Vagina (tissue), 2 donors: ENCODE results near the gene LIF.
"Not testable (repeated sequence)": the region's sequence is repeated elsewhere in the genome, so short reads cannot be mapped to it uniquely, and the experiment has no call there.

Experiments
- POLR2A ChIP-seq, 2 donors: fragments of 450-650 bp; IDR thresholded peaks; one replicate each; pipeline ENCODE4 v1.6.1; 2017; ENCODE audit warnings: antibody characterized with exemption in 2 of 2, mild to moderate bottlenecking in 2 of 2, moderate library complexity in 2 of 2
- TF ChIP-seq, protein P1 (sequence below), 3 experiments: fragments of 450-650 bp in 2 of 3; fragments of 200-600 bp in 1 of 3; sonication (generic) in 1 of 3; IDR thresholded peaks; one replicate each; pipeline ENCODE4 v1.5.1; 2017 to 2019; ENCODE audit warnings: antibody characterized with exemption in 3 of 3, mild to moderate bottlenecking in 2 of 3, moderate library complexity in 2 of 3

DNA sequence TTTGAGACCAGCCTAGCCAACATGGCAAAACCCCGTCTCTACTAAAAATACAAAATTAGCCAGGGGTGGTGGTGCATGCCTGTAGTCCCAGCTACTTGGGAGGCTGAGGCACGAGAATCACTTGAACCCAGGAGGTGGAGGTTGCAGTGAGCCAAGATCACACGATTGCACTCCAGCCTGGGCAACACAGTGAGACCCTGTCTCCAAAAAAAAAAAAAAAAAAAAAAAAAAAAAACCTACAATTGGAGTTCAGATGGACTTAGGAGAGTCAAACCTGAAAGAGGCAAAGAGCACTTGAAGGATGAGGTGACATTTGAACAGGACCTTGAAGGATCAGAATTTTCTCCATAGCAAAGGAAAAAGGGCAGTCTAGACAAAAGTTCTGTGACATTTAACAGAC, 12.2 kb downstream of the LIF start:
- TF ChIP-seq, protein P1, sequence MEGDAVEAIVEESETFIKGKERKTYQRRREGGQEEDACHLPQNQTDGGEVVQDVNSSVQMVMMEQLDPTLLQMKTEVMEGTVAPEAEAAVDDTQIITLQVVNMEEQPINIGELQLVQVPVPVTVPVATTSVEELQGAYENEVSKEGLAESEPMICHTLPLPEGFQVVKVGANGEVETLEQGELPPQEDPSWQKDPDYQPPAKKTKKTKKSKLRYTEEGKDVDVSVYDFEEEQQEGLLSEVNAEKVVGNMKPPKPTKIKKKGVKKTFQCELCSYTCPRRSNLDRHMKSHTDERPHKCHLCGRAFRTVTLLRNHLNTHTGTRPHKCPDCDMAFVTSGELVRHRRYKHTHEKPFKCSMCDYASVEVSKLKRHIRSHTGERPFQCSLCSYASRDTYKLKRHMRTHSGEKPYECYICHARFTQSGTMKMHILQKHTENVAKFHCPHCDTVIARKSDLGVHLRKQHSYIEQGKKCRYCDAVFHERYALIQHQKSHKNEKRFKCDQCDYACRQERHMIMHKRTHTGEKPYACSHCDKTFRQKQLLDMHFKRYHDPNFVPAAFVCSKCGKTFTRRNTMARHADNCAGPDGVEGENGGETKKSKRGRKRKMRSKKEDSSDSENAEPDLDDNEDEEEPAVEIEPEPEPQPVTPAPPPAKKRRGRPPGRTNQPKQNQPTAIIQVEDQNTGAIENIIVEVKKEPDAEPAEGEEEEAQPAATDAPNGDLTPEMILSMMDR (IDR thresholded peaks at IDR 0.05), result not testable (repeated sequence)
- TF ChIP-seq POLR2A (IDR thresholded peaks at IDR 0.05), result not testable (repeated sequence)
